H1 (cell line): Measurements from ENCODE around the gene ING4. TPM values are rescaled to one million over a fixed set of nuclear protein-coding genes. Genes with fewer than 3 reads are reported as not detected.

Experiments used
- ASH2L ChIP-seq: fragments of 200-600, 300-600 bp; sonication (generic); IDR thresholded peaks from one replicate; pipeline ENCODE4 v1.7.1; 2017; ENCODE audit warnings: low read length
- BCL11A ChIP-seq, 2 experiments: IDR thresholded peaks; one replicate each; pipeline ENCODE4 v1.6.1; 2011; ENCODE audit warnings: low read depth in 2 of 2, low read length in 2 of 2, mild to moderate bottlenecking in 2 of 2
- CBX8 ChIP-seq: fragments of 300-800, 300-1000 bp; sonication (generic); IDR thresholded peaks from 2 replicates; pipeline ENCODE4 v1.7.1; 2016; ENCODE audit warnings: low read depth, low read length, borderline replicate concordance
- CHD1 ChIP-seq: IDR thresholded peaks from 2 replicates; pipeline ENCODE4 v1.6.1; 2012; ENCODE audit warnings: low read depth, low read length, improper control_type of control experiment
- EGR1 ChIP-seq: IDR thresholded peaks from 2 replicates; pipeline ENCODE4 v1.6.1; 2011; ENCODE audit warnings: low read depth, low read length, borderline replicate concordance
- EZH2 ChIP-seq: fragments of 200-600 bp; sonication (generic); IDR thresholded peaks from 2 replicates; pipeline ENCODE4 v1.7.1; 2012; ENCODE audit warnings: low read depth, mild to moderate bottlenecking, moderate library complexity, low read length, inconsistent platforms; ENCODE audit not compliant: severe bottlenecking
- GTF2F1 ChIP-seq: IDR thresholded peaks from 2 replicates; pipeline ENCODE4 v1.6.1; 2012; ENCODE audit warnings: low read depth, low read length, improper control_type of control experiment, borderline replicate concordance
- JUN ChIP-seq: IDR thresholded peaks from 2 replicates; pipeline ENCODE4 v1.6.1; 2011; ENCODE audit warnings: low read depth, mild to moderate bottlenecking, improper control_type of control experiment, low read length
- KDM1A ChIP-seq: fragments of 200-600, 300-600 bp; sonication (generic); IDR thresholded peaks from 2 replicates; pipeline ENCODE4 v1.7.1; 2016; ENCODE audit warnings: mild to moderate bottlenecking, low read length, borderline replicate concordance
- NANOG ChIP-seq: IDR thresholded peaks from 2 replicates; pipeline ENCODE4 v1.6.1; 2011; ENCODE audit warnings: low read length, low read depth, mild to moderate bottlenecking, inconsistent platforms; ENCODE audit not compliant: insufficient read depth, poor library complexity, severe bottlenecking
- NRF1 ChIP-seq: IDR thresholded peaks from 2 replicates; pipeline ENCODE4 v1.6.1; 2011; ENCODE audit warnings: mild to moderate bottlenecking, low read depth, low read length, improper control_type of control experiment
- RBBP5 ChIP-seq: IDR thresholded peaks from 2 replicates; pipeline ENCODE4 v1.7.1; 2012; ENCODE audit warnings: low read depth, mild to moderate bottlenecking, inconsistent platforms, low read length, moderate library complexity, borderline replicate concordance
- RXRA ChIP-seq: IDR thresholded peaks from 2 replicates; pipeline ENCODE4 v1.6.1; 2011; ENCODE audit warnings: low read depth, mild to moderate bottlenecking, low read length, moderate library complexity; ENCODE audit not compliant: insufficient read depth
- SAP30 ChIP-seq: fragments of 300-600 bp; sonication (generic); IDR thresholded peaks from 2 replicates; pipeline ENCODE4 v1.7.1; 2012; ENCODE audit warnings: low read length, moderate library complexity, mild to moderate bottlenecking, inconsistent platforms; ENCODE audit not compliant: insufficient read depth, insufficient replicate concordance
- SIN3A ChIP-seq, 2 experiments: IDR thresholded peaks in 1 of 2; conservative IDR thresholded peaks in 1 of 2; 2 replicates each; pipeline ENCODE4 v1.6.1; 2011 to 2012; ENCODE audit warnings: low read length in 2 of 2, improper control_type of control experiment in 1 of 2, low read depth in 1 of 2, mild to moderate bottlenecking in 1 of 2
- SIRT6 ChIP-seq: IDR thresholded peaks from one replicate; pipeline ENCODE4 v1.7.1; 2012; ENCODE audit warnings: low read length, inconsistent platforms
- TAF1 ChIP-seq: IDR thresholded peaks from 2 replicates; pipeline ENCODE4 v1.6.1; 2011; ENCODE audit warnings: mild to moderate bottlenecking, low read depth, low read length
- TAF7 ChIP-seq: optimal IDR thresholded peaks from 2 replicates; pipeline ENCODE3; 2011; ENCODE audit warnings: low read depth, mild to moderate bottlenecking, inconsistent platforms, low read length, moderate library complexity, borderline replicate concordance
- TCF12 ChIP-seq: IDR thresholded peaks from 2 replicates; pipeline ENCODE4 v1.6.1; 2011; ENCODE audit warnings: low read depth, mild to moderate bottlenecking, low read length
- ZNF274 ChIP-seq: IDR thresholded peaks from 2 replicates; pipeline ENCODE4 v1.7.0; 2012; ENCODE audit warnings: low read length, borderline replicate concordance; ENCODE audit errors: extremely low read depth
- polyA plus RNA-seq, 7 experiments: library from polyadenylated mRNA; depleted of rRNA in 3 of 7; stranded (reverse) in 5 of 7; unstranded in 2 of 7; fragments of >200 nt in 5 of 7; fragments of 200-250 nt in 2 of 7; gene quantifications; 1 replicate in 5 of 7; 2 replicates in 1 of 7; 4 replicates in 1 of 7; pipeline versions ENCODE4 v1.2.1 to v1.2.3, GENCODE V29; 2011 to 2013; ENCODE audit warnings: missing spikeins in 2 of 7, mixed read lengths in 2 of 7
- total RNA-seq: library from RNA; stranded (reverse); fragmentation: NEBNext Ultra II Directional; extraction: Animal tissue kit (Norgen Biotek cat#: 25700); gene quantifications from 2 replicates; pipeline ENCODE4 v1.2.1, GENCODE V29; 2021
- TF ChIP-seq, protein P1 (sequence below): IDR thresholded peaks from 2 replicates; pipeline ENCODE4 v1.6.1; 2011; ENCODE audit warnings: low read length, improper control_type of control experiment
- TF ChIP-seq, protein P2 (sequence below): IDR thresholded peaks from 2 replicates; pipeline ENCODE4 v1.6.1; 2011; ENCODE audit warnings: low read depth, mild to moderate bottlenecking, low read length; ENCODE audit not compliant: insufficient read depth

Gene ING4
- total and polyA plus RNA-seq, 2 of the 8 experiments (the other 6 are each of a cell fraction or from before 2014, with no cell fraction given) = 22.9 to 28.6 TPM

DNA sequence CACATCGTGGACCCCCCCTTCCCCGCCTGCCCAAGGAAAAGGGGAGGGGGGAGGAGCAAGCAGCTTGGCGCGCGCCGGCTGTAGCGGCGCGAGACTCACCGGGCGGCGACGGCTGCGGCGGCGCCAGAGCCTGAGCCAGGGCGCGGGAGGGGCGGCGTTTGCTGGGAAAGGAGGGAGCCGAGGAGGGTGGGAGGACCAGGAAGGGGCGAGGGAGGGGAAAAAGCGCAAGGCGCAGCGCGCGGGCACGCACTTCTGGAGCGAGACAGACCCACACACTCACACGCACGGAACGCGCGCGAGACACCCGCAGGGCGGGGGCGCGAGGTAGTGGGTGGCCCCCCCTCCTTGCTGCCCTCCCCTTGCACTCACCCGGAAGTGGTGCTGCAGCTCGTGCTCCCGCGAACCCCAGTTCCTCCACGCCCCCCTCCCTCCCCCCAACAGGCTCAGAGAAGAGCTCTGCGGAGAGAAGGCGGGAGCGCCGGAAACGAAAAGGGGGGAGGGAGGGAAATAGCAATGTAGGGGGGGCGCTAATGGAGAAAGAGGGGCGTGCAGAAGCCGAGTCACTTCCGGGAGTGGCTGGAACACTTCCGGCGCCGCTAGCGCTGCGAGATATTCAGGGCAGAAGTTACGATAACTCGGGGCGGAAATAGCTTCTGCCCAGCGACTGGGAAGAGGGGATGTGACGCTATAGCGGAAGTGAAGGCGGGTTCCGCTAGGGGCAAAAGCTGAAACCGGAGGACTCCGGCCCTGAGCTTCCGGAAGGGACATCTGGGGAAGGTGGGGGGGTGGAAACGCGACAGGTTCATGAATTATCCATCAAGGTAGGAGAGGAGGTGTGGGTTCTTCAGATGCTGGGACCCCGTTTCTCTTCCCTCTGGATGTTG is 26.3 kb upstream of the ING4 start, which contains the start of gene ZNF384 (continued):
- TF ChIP-seq SIRT6 (peak; percentile 99), ASH2L (peak; percentile 91), TAF1 (peak; percentile 69), SIN3A (conservative IDR thresholded peaks at IDR 0.05 in 1 of 2, IDR thresholded peaks at IDR 0.05 in 1 of 2; ENCODE audit: low read depth in 1 of 2, low read length in 2 of 2) (peak; percentile 71 to 89; a peak in 3 of 4 replicates), EZH2 (no peak), GTF2F1 (peak; percentile 96), CHD1 (no peak), TCF12 (no peak), RXRA (no peak), EGR1 (peak; percentile 100), NANOG (peak; percentile 4), CBX8 (no peak), SAP30 (peak; percentile 21), KDM1A (peak; percentile 88), NRF1 (no peak), JUN (no peak), TAF7 (peak; percentile 80), ZNF274 (no peak), BCL11A (IDR thresholded peaks at IDR 0.05; ENCODE audit: low read depth in 2 of 2, low read length in 2 of 2) (no peak), RBBP5 (no peak)
- TF ChIP-seq, protein P1, sequence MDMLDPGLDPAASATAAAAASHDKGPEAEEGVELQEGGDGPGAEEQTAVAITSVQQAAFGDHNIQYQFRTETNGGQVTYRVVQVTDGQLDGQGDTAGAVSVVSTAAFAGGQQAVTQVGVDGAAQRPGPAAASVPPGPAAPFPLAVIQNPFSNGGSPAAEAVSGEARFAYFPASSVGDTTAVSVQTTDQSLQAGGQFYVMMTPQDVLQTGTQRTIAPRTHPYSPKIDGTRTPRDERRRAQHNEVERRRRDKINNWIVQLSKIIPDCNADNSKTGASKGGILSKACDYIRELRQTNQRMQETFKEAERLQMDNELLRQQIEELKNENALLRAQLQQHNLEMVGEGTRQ = no peak
- TF ChIP-seq, protein P2, sequence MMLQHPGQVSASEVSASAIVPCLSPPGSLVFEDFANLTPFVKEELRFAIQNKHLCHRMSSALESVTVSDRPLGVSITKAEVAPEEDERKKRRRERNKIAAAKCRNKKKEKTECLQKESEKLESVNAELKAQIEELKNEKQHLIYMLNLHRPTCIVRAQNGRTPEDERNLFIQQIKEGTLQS = no peak
